Measurements from ENCODE around the gene MRPL53.

DNA sequence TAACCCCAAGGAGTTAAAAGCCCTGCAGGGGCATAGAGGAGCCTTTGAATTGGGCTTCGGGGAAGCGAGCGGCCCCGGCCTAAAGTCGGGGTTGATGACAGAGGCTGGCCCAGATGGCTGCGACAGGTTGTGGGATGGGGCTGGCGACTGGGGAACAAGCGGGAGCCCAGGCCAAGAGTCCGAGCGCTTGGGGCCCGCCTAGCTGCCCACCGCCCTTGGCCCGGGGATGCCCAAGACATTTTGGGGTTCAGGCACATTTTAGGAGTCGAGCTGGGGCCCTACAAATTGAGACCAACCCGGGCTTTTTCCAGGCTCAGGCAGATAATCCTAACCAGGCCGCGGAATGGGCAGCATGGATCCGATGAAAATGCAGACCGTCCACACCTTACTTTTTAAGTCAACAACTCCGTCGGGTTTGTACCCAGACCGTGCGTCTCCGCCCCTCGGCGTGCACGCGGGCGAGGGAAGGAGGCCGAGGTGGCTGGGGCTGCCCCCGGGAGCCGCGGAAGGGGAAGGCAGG, 31.2 kb downstream of the MRPL53 start:
- TF ChIP-seq BRCA1 (IDR thresholded peaks at IDR 0.05; ENCODE audit: low read depth, low read length) = no peak
- TF ChIP-seq EP300 (IDR thresholded peaks at IDR 0.05; ENCODE audit: borderline replicate concordance in 1 of 2, low read depth in 2 of 2, low read length in 2 of 2) = no peak
- TF ChIP-seq, protein P1, sequence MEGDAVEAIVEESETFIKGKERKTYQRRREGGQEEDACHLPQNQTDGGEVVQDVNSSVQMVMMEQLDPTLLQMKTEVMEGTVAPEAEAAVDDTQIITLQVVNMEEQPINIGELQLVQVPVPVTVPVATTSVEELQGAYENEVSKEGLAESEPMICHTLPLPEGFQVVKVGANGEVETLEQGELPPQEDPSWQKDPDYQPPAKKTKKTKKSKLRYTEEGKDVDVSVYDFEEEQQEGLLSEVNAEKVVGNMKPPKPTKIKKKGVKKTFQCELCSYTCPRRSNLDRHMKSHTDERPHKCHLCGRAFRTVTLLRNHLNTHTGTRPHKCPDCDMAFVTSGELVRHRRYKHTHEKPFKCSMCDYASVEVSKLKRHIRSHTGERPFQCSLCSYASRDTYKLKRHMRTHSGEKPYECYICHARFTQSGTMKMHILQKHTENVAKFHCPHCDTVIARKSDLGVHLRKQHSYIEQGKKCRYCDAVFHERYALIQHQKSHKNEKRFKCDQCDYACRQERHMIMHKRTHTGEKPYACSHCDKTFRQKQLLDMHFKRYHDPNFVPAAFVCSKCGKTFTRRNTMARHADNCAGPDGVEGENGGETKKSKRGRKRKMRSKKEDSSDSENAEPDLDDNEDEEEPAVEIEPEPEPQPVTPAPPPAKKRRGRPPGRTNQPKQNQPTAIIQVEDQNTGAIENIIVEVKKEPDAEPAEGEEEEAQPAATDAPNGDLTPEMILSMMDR (IDR thresholded peaks at IDR 0.05; ENCODE audit: control extremely low read depth in 1 of 3, insufficient read depth in 1 of 3, low read depth in 1 of 3, low read length in 3 of 3) = no peak
- TF ChIP-seq POLR2A (IDR thresholded peaks at IDR 0.05; ENCODE audit: control extremely low read depth in 1 of 2, low read depth in 2 of 2, low read length in 2 of 2) = no peak
- TF ChIP-seq JUND (IDR thresholded peaks at IDR 0.05; ENCODE audit: low read length) = no peak
- TF ChIP-seq POLR2AphosphoS5 (IDR thresholded peaks at IDR 0.05; ENCODE audit: low read depth, low read length) = no peak; the same call in 1 of the 2 replicates
